ENCODE data around the gene ZNF609. TPM values are rescaled to one million over a fixed set of nuclear protein-coding genes. Genes with fewer than 3 reads are reported as not detected.

The ZNF609 gene
- total and polyA plus RNA-seq, 2 of the 13 experiments (the other 11 are each of a cell fraction or from before 2014, with no cell fraction given), result 8.9 to 9.9 TPM

DNA sequence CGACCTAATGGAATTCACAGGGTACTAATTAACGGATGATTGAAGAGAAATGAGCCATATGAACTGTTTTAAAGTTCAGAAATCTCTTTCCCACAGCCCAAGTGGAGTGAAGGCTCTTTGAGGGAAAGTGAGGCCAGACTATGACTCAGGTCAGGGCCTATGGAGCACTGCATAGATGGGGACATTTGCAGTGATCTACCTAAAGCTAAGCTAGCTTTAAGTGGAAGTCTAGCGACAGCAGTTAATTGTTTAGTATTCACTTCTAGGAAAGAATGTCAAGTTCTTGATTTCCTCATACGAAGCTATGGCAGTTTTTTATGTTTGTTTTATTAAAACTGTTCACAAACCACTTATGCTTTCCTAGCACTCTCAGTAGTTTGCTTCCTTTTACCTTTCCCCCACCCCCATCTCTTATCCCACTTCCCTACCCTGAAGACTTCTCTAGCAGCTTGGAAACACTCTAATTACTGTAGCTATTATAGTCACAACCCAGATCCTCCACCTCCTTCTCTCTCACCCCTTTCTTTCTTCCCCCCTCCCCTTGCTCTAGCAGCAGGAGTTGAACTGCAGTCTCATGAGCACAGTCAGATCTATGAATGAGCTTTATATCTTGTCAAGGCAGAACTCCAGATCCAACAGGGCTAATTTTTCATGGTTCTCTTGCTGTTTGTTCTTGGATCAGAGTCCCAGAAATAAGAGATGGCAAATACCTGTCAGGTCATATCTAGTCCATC, 6.2 kb downstream of the ZNF609 start:
- ChIA-PET CTCF (ENCODE audit: low intra/inter-chr PET ratio, low total read pairs) (no interaction called here), POLR2A (no interaction called here)
- no peaks in the 10 kb centered on the region for H3K27me3 ChIP-seq (ENCODE audit: control insufficient read depth in 1 of 2, insufficient read depth in 2 of 2, low read length in 2 of 2)
- no peak for TF ChIP-seq MED1 (CRISPR knock-in tag; IDR thresholded peaks at IDR 0.05)
- no peak for TF ChIP-seq ZNF180 (CRISPR knock-in tag; IDR thresholded peaks at IDR 0.05; ENCODE audit: borderline replicate concordance, low read depth)
- TF ChIP-seq, protein P1, sequence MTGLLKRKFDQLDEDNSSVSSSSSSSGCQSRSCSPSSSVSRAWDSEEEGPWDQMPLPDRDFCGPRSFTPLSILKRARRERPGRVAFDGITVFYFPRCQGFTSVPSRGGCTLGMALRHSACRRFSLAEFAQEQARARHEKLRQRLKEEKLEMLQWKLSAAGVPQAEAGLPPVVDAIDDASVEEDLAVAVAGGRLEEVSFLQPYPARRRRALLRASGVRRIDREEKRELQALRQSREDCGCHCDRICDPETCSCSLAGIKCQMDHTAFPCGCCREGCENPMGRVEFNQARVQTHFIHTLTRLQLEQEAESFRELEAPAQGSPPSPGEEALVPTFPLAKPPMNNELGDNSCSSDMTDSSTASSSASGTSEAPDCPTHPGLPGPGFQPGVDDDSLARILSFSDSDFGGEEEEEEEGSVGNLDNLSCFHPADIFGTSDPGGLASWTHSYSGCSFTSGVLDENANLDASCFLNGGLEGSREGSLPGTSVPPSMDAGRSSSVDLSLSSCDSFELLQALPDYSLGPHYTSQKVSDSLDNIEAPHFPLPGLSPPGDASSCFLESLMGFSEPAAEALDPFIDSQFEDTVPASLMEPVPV (CRISPR knock-in tag; IDR thresholded peaks at IDR 0.05), result no peak
- TF ChIP-seq, protein P2, sequence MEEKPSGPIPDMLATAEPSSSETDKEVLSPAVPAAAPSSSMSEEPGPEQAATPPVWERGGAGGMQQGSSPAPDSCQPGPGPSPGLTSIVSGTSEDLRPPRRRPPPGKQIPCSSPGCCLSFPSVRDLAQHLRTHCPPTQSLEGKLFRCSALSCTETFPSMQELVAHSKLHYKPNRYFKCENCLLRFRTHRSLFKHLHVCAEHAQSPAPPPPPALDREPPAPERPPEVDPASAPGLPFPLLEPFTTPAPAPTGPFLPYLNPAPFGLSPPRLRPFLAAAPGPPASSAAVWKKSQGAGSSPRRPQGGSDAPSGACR (CRISPR knock-in tag; IDR thresholded peaks at IDR 0.05), result no peak
- no peak for TF ChIP-seq BORCS8-MEF2B (CRISPR knock-in tag; IDR thresholded peaks at IDR 0.05)
- TF ChIP-seq FOXA3 (CRISPR knock-in tag; IDR thresholded peaks at IDR 0.05), result no peak
- TF ChIP-seq SP140L (CRISPR knock-in tag; IDR thresholded peaks at IDR 0.05; ENCODE audit: borderline replicate concordance), result no peak
- TF ChIP-seq, protein P3, sequence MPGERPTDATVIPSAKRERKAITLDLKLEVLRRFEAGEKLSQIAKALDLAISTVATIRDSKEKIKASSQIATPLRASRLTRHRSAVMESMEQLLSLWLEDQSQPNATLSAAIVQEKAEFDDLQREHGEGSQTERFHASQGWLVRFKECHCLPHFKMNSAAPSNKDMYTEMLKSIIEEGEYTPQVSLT (CRISPR knock-in tag; IDR thresholded peaks at IDR 0.05; ENCODE audit: borderline replicate concordance, low read depth), result no peak
- TF ChIP-seq GPN1 (CRISPR knock-in tag; IDR thresholded peaks at IDR 0.05; ENCODE audit: borderline replicate concordance), result no peak
- no peak for TF ChIP-seq MTA1 (CRISPR knock-in tag; IDR thresholded peaks at IDR 0.05; ENCODE audit: borderline replicate concordance)
- TF ChIP-seq, protein P4, sequence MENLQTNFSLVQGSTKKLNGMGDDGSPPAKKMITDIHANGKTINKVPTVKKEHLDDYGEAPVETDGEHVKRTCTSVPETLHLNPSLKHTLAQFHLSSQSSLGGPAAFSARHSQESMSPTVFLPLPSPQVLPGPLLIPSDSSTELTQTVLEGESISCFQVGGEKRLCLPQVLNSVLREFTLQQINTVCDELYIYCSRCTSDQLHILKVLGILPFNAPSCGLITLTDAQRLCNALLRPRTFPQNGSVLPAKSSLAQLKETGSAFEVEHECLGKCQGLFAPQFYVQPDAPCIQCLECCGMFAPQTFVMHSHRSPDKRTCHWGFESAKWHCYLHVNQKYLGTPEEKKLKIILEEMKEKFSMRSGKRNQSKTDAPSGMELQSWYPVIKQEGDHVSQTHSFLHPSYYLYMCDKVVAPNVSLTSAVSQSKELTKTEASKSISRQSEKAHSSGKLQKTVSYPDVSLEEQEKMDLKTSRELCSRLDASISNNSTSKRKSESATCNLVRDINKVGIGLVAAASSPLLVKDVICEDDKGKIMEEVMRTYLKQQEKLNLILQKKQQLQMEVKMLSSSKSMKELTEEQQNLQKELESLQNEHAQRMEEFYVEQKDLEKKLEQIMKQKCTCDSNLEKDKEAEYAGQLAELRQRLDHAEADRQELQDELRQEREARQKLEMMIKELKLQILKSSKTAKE (CRISPR knock-in tag; IDR thresholded peaks at IDR 0.05; ENCODE audit: borderline replicate concordance), result no peak
- TF ChIP-seq CEBPG (CRISPR knock-in tag; IDR thresholded peaks at IDR 0.05), result no peak
- TF ChIP-seq ZNF660 (CRISPR knock-in tag; IDR thresholded peaks at IDR 0.05; ENCODE audit: borderline replicate concordance, low read depth), result no peak
- TF ChIP-seq HMG20A (CRISPR knock-in tag; IDR thresholded peaks at IDR 0.05; ENCODE audit: borderline replicate concordance), result no peak
- TF ChIP-seq, protein P5, sequence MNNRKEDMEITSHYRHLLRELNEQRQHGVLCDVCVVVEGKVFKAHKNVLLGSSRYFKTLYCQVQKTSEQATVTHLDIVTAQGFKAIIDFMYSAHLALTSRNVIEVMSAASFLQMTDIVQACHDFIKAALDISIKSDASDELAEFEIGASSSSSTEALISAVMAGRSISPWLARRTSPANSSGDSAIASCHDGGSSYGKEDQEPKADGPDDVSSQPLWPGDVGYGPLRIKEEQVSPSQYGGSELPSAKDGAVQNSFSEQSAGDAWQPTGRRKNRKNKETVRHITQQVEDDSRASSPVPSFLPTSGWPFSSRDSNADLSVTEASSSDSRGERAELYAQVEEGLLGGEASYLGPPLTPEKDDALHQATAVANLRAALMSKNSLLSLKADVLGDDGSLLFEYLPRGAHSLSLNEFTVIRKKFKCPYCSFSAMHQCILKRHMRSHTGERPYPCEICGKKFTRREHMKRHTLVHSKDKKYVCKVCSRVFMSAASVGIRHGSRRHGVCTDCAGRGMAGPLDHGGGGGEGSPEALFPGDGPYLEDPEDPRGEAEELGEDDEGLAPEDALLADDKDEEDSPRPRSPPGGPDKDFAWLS (CRISPR knock-in tag; IDR thresholded peaks at IDR 0.05; ENCODE audit: borderline replicate concordance), result no peak

More for the DNA sequence above, 6.2 kb downstream of the ZNF609 start:
- H3K36me3 ChIP-seq (replicated peaks in 1 of 2; ENCODE audit: control insufficient read depth in 1 of 2, insufficient read depth in 2 of 2, low read length in 2 of 2), result peaks cover 0 to 7% of the 10 kb centered on the region in 2 experiments; a peak in 3 of 5 replicates
- H4K20me1 ChIP-seq (ENCODE audit: insufficient read depth, low read length), result peaks cover 8% of the 10 kb centered on the region; the same call in 1 of the 2 replicates
- DNase-seq (ENCODE audit: low spot score) (no peak), ATAC-seq (no peak), FAIRE-seq (no peak)
- H3K4me2 ChIP-seq (ENCODE audit: low read depth, low read length), result no peak overlapping the region
- H3K9ac ChIP-seq (ENCODE audit: insufficient read depth, low read depth, low read length), result no peak overlapping the region
- no TSS peak for BruUV-seq (replicated peaks)
- peaks cover 71% of the 10 kb centered on the region for H3K4me1 ChIP-seq (ENCODE audit: insufficient read depth, low read length)
- in situ Hi-C loops (cut with HindIII; ENCODE audit: extremely low pct_ligation_motif_present, low pct_unique_long_range_greater_than_20kb), result no loop called here
- 84% methylated on average over 4 of the region's 4 CpGs for WGBS (ENCODE audit: low lambda C conversion rate)
- no peak overlapping the region for H3K4me3 ChIP-seq (replicated peaks in 1 of 3; ENCODE audit: insufficient read depth in 1 of 3, low read depth in 2 of 3, low read length in 3 of 3)
- intact Hi-C loops (cut with micrococcal nuclease; ENCODE audit: unreplicated experiment), result no loop called here
- H3K27ac ChIP-seq (ENCODE audit: extremely low read length, insufficient read depth, low read length), result no peak overlapping the region
- no peaks in the 10 kb centered on the region for H3K9me3 ChIP-seq (ENCODE audit: low read length)
- H2AFZ ChIP-seq (ENCODE audit: low read length), result no peak overlapping the region
- peaks cover 56% of the 10 kb centered on the region for H3K79me2 ChIP-seq (ENCODE audit: insufficient read depth, low read length)
